ENCODE results near the gene PWWP2B.

PWWP2B gene

DNA sequence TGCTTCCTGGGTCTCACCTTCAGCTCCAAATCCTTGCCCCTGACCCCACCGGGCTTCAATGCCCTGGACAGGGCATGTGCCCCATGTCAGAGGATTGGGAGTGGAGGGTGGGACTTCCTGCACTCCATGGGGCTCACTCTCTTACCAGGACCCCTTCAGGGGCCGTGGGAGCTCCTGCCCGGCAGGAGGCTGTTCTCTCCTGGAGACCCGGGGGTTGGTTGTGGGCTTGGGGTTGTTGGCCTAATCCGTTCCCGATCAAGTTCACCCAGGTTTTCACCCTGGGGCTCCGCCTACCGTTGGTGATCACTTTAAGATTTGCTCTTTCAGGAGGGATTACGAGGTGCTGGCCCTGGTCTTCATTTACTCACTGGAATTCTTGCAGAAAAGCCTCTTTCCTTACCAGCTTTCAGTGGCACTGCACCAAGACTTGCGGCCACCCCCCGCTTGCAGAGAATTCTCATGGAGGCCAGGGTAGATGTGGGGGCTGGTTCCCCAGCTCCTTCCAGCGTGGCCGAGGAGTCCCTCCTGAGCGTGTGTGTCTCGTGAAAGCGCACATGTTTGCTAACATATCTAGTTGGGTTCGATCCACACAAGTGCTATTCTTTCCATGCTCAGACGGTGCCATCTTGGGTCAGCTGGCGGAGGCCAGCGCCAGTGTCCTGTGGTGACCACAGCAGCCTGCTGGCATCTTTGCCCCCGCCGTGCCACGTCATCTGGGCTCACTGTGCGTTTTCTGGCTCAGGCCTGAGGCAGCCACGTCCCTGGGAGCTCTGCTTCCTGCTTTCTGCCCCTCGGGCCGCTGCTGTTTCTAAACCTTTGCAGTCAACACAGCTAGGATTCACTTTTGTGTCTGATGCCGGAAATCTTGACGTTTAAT lies 15.6 kb downstream of the PWWP2B start:
- Histone ChIP-seq H3K4me1 (peaks cover 27% of the 10 kb centered on the region), H3K27me3 (no peaks in the 10 kb centered on the region), H3K9me3 (no peaks in the 10 kb centered on the region), H3K4me3 (ENCODE audit: low read depth, low read length) (no peak overlapping the region), H3K36me3 (no peaks in the 10 kb centered on the region; the same call in 1 of the 2 replicates)
- no peak for DNase-seq
- TF ChIP-seq, protein P1, sequence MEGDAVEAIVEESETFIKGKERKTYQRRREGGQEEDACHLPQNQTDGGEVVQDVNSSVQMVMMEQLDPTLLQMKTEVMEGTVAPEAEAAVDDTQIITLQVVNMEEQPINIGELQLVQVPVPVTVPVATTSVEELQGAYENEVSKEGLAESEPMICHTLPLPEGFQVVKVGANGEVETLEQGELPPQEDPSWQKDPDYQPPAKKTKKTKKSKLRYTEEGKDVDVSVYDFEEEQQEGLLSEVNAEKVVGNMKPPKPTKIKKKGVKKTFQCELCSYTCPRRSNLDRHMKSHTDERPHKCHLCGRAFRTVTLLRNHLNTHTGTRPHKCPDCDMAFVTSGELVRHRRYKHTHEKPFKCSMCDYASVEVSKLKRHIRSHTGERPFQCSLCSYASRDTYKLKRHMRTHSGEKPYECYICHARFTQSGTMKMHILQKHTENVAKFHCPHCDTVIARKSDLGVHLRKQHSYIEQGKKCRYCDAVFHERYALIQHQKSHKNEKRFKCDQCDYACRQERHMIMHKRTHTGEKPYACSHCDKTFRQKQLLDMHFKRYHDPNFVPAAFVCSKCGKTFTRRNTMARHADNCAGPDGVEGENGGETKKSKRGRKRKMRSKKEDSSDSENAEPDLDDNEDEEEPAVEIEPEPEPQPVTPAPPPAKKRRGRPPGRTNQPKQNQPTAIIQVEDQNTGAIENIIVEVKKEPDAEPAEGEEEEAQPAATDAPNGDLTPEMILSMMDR (IDR thresholded peaks at IDR 0.05; ENCODE audit: low read depth, low read length), result no peak

DNA sequence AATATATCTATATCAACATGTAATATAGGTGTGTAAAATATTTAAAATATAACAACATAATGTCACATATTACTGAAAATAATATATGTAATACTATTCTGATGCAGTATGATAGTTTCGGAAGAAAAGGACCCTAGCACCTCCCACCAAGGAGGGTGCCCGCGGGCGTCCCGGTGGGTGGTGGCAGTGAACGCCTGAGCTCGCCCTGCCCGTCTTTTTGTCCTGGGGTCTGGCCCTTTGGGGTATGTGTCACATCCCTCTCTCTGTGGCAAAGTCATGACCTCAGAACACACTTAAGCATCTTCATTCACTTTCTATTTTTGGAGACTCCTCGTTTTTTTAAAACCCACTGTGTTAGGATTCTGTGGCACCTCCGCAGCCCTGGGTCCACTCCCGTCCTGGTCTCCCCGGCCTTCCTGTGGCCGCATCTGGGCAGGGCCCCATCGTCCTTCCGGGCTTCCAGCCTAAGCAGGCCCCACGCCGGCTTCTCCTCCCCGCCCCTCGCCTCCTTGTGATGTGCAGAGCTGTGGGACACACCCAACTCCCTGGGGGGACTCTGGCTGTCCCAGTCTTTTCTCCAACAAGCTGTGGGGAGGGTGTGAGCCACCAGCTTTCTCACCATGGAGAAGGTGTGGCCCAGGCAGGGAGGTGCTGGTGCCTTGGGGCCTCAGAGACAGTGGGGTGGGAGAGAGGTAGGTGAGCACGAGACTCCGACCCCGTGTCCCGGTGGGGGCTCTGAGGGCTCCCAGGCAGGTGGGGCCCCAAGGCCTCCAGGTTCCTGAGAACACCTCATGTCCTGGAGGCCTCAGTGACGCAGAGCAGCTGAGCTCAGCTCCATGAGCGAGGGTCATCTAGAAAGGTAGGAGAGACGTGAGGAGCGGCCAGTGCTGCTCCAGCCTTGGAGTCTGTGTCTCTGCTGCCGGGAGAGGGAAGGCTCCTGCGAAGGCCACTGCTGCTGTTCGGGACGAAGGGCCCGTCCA lies 16.5 kb downstream of the PWWP2B start:
- Histone ChIP-seq H3K27me3 (no peaks in the 10 kb centered on the region), H3K4me3 (ENCODE audit: low read depth, low read length) (no peak overlapping the region), H3K9me3 (no peaks in the 10 kb centered on the region), H3K36me3 (no peaks in the 10 kb centered on the region; the same call in 1 of the 2 replicates), H3K4me1 (peaks cover 25% of the 10 kb centered on the region)
- DNase-seq, result no peak
- TF ChIP-seq, protein P1 (IDR thresholded peaks at IDR 0.05; ENCODE audit: low read depth, low read length), result no peak

DNA sequence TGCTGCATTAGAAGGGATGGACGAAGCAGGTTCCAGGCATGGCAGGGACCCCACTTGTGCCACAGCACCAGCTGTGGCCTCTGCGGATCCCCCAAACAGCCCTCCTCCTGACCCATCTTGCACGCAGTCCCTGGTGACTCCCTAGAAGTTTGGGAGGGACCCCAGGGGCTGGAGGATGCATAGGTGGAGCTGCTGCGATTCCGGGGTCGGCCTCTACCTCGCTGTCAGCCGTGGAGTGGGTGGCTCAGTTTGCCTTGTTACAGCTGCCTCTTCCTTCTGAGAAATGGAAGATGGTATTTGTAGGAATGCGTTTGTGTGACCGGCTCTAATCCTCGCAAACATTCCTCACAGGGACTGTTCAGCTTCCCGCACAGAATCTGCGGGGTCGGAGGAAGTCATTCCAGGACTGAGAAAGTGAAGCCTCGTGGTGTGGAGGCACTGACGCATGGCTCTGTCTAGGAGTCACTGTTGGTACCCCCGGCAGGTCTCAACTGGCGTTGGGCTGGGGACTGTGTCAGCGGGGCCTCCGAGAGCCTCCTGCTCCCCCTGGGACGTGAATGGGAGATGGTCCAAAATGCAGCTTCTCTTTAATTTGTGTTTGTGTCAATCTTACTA lies 17.5 kb downstream of the PWWP2B start:
- H3K9me3 ChIP-seq, result no peaks in the 10 kb centered on the region
- H3K4me1 ChIP-seq, result peaks cover 31% of the 10 kb centered on the region
- H3K4me3 ChIP-seq (ENCODE audit: low read depth, low read length), result no peak overlapping the region
- DNase-seq, result no peak
- no peaks in the 10 kb centered on the region; the same call in 1 of the 2 replicates for H3K36me3 ChIP-seq
- H3K27me3 ChIP-seq, result no peaks in the 10 kb centered on the region
- TF ChIP-seq, protein P1 (IDR thresholded peaks at IDR 0.05; ENCODE audit: low read depth, low read length), result no peak

DNA sequence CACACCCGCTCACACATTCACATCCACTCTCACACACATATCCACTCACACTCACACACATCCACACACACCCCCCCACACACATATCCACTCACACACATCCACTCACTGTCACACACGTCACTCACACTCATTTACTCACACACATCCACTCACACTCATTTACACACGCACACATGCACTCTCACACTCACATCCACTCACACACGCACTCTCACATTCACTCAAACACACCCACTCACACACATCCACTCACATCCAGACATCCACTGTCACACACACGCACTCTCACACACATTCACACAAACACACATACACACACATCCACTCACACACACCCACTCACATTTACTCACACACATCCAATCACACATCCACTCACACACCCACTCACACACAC lies 18.3 kb downstream of the PWWP2B start:
- Histone ChIP-seq H3K9me3 (no peaks in the 10 kb centered on the region), H3K36me3 (no peaks in the 10 kb centered on the region; the same call in 1 of the 2 replicates), H3K4me3 (ENCODE audit: low read depth, low read length) (no peak overlapping the region), H3K4me1 (peaks cover 31% of the 10 kb centered on the region), H3K27me3 (no peaks in the 10 kb centered on the region)
- TF ChIP-seq, protein P1 (IDR thresholded peaks at IDR 0.05; ENCODE audit: low read depth, low read length), result no peak
- no peak for DNase-seq

DNA sequence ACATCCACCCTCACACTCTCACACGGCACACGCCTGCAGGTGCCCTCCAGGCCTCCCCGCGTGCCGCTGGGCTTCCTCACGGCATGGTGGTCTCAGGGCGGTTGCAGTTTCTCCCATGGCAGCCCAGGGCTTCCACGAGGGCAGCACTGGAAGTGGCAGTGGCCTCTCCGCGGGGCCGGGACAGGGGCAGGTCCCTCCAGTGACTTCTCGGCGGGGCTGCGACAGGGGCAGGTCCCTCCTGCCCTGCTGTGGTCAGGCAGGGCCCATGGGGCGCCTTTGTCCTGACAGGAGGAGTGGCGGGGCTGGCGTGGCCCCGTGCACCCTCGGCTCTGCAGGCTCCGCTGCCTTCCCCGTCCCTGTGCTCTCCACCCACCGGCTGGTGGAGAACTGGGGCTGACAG lies 19.0 kb downstream of the PWWP2B start:
- Histone ChIP-seq H3K9me3 (no peaks in the 10 kb centered on the region), H3K27me3 (no peaks in the 10 kb centered on the region), H3K4me3 (ENCODE audit: low read depth, low read length) (no peak overlapping the region), H3K4me1 (peaks cover 30% of the 10 kb centered on the region), H3K36me3 (no peaks in the 10 kb centered on the region; the same call in 1 of the 2 replicates)
- no peak for DNase-seq
- TF ChIP-seq, protein P1 (IDR thresholded peaks at IDR 0.05; ENCODE audit: low read depth, low read length), result no peak
